GM23338 (cell line): ENCODE results near the gene VWA7. TPM values are rescaled to one million over a fixed set of nuclear protein-coding genes. Genes with fewer than 3 reads are reported as not detected.

Source experiments
- ATAC-seq: fragments of 200-7000 bp; cut with Tn5 transposase; 3 replicates; pipeline ENCODE4 v1.9.1; 2020
- DNase-seq: peaks from one replicate; pipeline ENCODE4 v3.0.0-alpha.2; 2015; ENCODE audit warnings: low spot score
- H2AFZ ChIP-seq: fragments of 200-600 bp; sonication (generic); 2 replicates; pipeline ENCODE4 v1.8.0; 2016; ENCODE audit warnings: antibody characterized with exemption, mild to moderate bottlenecking, moderate library complexity
- H3F3A ChIP-seq: fragments of 200-600 bp; sonication (generic); replicated peaks from 2 replicates; pipeline ENCODE4 v1.8.0; 2017; ENCODE audit warnings: antibody characterized with exemption, mixed run types, low read depth
- H3K27ac ChIP-seq: fragments of 200-600 bp; sonication (generic); 2 replicates; pipeline ENCODE4 v1.6.1; 2016; ENCODE audit warnings: low read depth
- H3K27me3 ChIP-seq: fragments of 200-600 bp; sonication (generic); 2 replicates; pipeline ENCODE4 v1.8.0; 2016; ENCODE audit warnings: mild to moderate bottlenecking, mixed run types, moderate library complexity; ENCODE audit not compliant: insufficient read depth
- H3K36me3 ChIP-seq: fragments of 200-600 bp; sonication (generic); 2 replicates; pipeline ENCODE4 v1.8.0; 2016; ENCODE audit warnings: mild to moderate bottlenecking; ENCODE audit not compliant: insufficient read depth
- H3K4me1 ChIP-seq: fragments of 200-600 bp; sonication (generic); 2 replicates; pipeline ENCODE4 v1.8.0; 2016; ENCODE audit warnings: mild to moderate bottlenecking, moderate library complexity; ENCODE audit not compliant: insufficient read depth
- H3K4me2 ChIP-seq: fragments of 200-600 bp; sonication (generic); 2 replicates; pipeline ENCODE4 v1.7.1; 2017; ENCODE audit warnings: mixed run types
- H3K4me3 ChIP-seq: fragments of 200-600 bp; sonication (generic); 2 replicates; pipeline ENCODE4 v1.6.1; 2016; ENCODE audit warnings: mixed run types
- H3K79me2 ChIP-seq: fragments of 200-600 bp; sonication (generic); replicated peaks from 2 replicates; pipeline ENCODE4 v1.8.0; 2017; ENCODE audit warnings: mild to moderate bottlenecking; ENCODE audit not compliant: insufficient read depth
- H3K9me2 ChIP-seq: fragments of 200-600 bp; sonication (generic); 2 replicates; pipeline ENCODE4 v1.8.0; 2017; ENCODE audit not compliant: insufficient read depth
- H4K20me1 ChIP-seq: fragments of 200-600 bp; sonication (generic); replicated peaks from 2 replicates; pipeline ENCODE4 v1.8.0; 2017; ENCODE audit warnings: mild to moderate bottlenecking; ENCODE audit not compliant: insufficient read depth
- H3K27ac Mint-ChIP-seq: 2 replicates; pipeline ENCODE4 v1.8.0; 2020; ENCODE audit warnings: inconsistent platforms, mild to moderate bottlenecking, moderate library complexity, mixed read lengths
- H3K27me3 Mint-ChIP-seq: 3 replicates; pipeline ENCODE4 v1.8.0; 2022; ENCODE audit warnings: low read depth, mild to moderate bottlenecking, moderate library complexity, mixed read lengths, inconsistent platforms; ENCODE audit not compliant: insufficient read depth, poor library complexity
- H3K36me3 Mint-ChIP-seq: 3 replicates; pipeline ENCODE4 v1.8.0; 2021; ENCODE audit warnings: low read depth, mild to moderate bottlenecking, inconsistent platforms, moderate library complexity, mixed read lengths
- H3K4me1 Mint-ChIP-seq: 3 replicates; pipeline ENCODE4 v1.8.0; 2020; ENCODE audit warnings: mild to moderate bottlenecking, inconsistent platforms, mixed read lengths
- H3K4me3 Mint-ChIP-seq: 3 replicates; pipeline ENCODE4 v1.8.0; 2021; ENCODE audit warnings: moderate library complexity, mild to moderate bottlenecking, inconsistent platforms, mixed read lengths
- H3K9me3 Mint-ChIP-seq: 3 replicates; pipeline ENCODE4 v1.8.0; 2020; ENCODE audit warnings: moderate library complexity, mild to moderate bottlenecking, inconsistent platforms, mixed read lengths
- CREB1 ChIP-seq: fragments of 250-450 bp; sonication (Bioruptor Pico); IDR thresholded peaks from 2 replicates; pipeline ENCODE4 v1.5.0; 2020; ENCODE audit warnings: low read depth, mild to moderate bottlenecking, moderate library complexity
- CTCF ChIP-seq, 2 experiments: fragments of 200-600 bp in 1 of 2; sonication (generic) in 1 of 2; conservative IDR thresholded peaks; 2 replicates each; pipeline versions ENCODE4 v1.5.1 to v1.6.1; 2016 to 2017; ENCODE audit warnings: antibody characterized with exemption in 2 of 2, low read depth in 2 of 2, mild to moderate bottlenecking in 2 of 2, moderate library complexity in 1 of 2
- ETS1 ChIP-seq: IDR thresholded peaks from 2 replicates; pipeline ENCODE4 v1.6.1; 2016; ENCODE audit warnings: antibody characterized with exemption
- EZH2 ChIP-seq: fragments of 200-600 bp; sonication (generic); IDR thresholded peaks from one replicate; pipeline ENCODE4 v1.8.0; 2017; ENCODE audit warnings: antibody characterized with exemption, mild to moderate bottlenecking, low read depth; ENCODE audit not compliant: unreplicated experiment
- EZH2phosphoT487 ChIP-seq: fragments of 200-600 bp; sonication (generic); IDR thresholded peaks from one replicate; pipeline ENCODE4 v1.8.1; 2018; ENCODE audit warnings: antibody characterized with exemption; ENCODE audit not compliant: unreplicated experiment
- JUNB ChIP-seq: IDR thresholded peaks from one replicate; pipeline ENCODE4 v1.6.1; 2016; ENCODE audit warnings: antibody characterized with exemption; ENCODE audit not compliant: unreplicated experiment
- NANOG ChIP-seq: IDR thresholded peaks from 2 replicates; pipeline ENCODE4 v1.6.1; 2016; ENCODE audit warnings: antibody characterized with exemption, borderline replicate concordance
- POLR2AphosphoS5 ChIP-seq: IDR thresholded peaks from 2 replicates; pipeline ENCODE4 v1.6.1; 2016; ENCODE audit warnings: antibody characterized with exemption, low read depth
- REST ChIP-seq: IDR thresholded peaks from one replicate; pipeline ENCODE4 v1.6.1; 2018; ENCODE audit warnings: antibody characterized with exemption; ENCODE audit not compliant: unreplicated experiment
- STAT1 ChIP-seq: IDR thresholded peaks from one replicate; pipeline ENCODE4 v1.6.1; 2016; ENCODE audit warnings: antibody characterized with exemption; ENCODE audit not compliant: unreplicated experiment
- ZNF114 ChIP-seq: fragments of 250-450 bp; sonication (Bioruptor Pico); IDR thresholded peaks from 2 replicates; pipeline ENCODE4 v1.5.0; 2020; ENCODE audit warnings: mild to moderate bottlenecking, moderate library complexity
- ZNF462 ChIP-seq: fragments of 250-450 bp; sonication (Bioruptor Pico); IDR thresholded peaks from 2 replicates; pipeline ENCODE4 v1.5.0; 2020; ENCODE audit warnings: mild to moderate bottlenecking, moderate library complexity
- polyA plus RNA-seq: library from polyadenylated mRNA; unstranded; fragments of >200 nt; fragmentation: Nextera tagmentation; extraction: Ambion mirVana; gene quantifications from 2 replicates; pipeline ENCODE4 v1.2.1, GENCODE V29; 2016
- total RNA-seq: library from RNA; depleted of rRNA; stranded (reverse); fragments of >200 nt; shearing (Covaris generic); gene quantifications from 2 replicates; pipeline ENCODE4 v1.2.3, GENCODE V29; 2014

VWA7 gene
- total and polyA plus RNA-seq, 2 experiments from 2014 or later = 0.07 to 0.36 TPM

- Histone ChIP-seq H3K4me2 (no peak overlapping the region), H4K20me1 (no peaks in the 10 kb centered on the region), H3K4me3 (no peak overlapping the region), H3K27ac (no peak overlapping the region), H3K79me2 (no peaks in the 10 kb centered on the region), H3K9me2 (no peaks in the 10 kb centered on the region), H2AFZ (no peak overlapping the region), H3K4me1 (peaks cover 9% of the 10 kb centered on the region), H3K27me3 (no peaks in the 10 kb centered on the region), H3F3A (no peaks in the 10 kb centered on the region), H3K36me3 (no peaks in the 10 kb centered on the region)
- no peak for DNase-seq
- H3K4me1 Mint-ChIP-seq = peaks cover 7% of the 10 kb centered on the region; the same call in 2 of the 3 replicates
- H3K27ac Mint-ChIP-seq = no peak overlapping the region
- TF ChIP-seq ZNF114 (CRISPR knock-in tag) (no peak), JUNB (no peak), NANOG (no peak), STAT1 (no peak), ZNF462 (CRISPR knock-in tag) (no peak), CTCF (conservative IDR thresholded peaks at IDR 0.05; ENCODE audit: low read depth in 2 of 2) (no peak), ETS1 (no peak), REST (no peak), POLR2AphosphoS5 (no peak), CREB1 (CRISPR knock-in tag) (no peak), EZH2phosphoT487 (no peak), EZH2 (no peak)
- H3K36me3 Mint-ChIP-seq = no peaks in the 10 kb centered on the region
- no peaks in the 10 kb centered on the region; the same call in 2 of the 3 replicates for H3K9me3 Mint-ChIP-seq
- H3K27me3 Mint-ChIP-seq = peaks cover 22% of the 10 kb centered on the region
- H3K4me3 Mint-ChIP-seq = no peak overlapping the region
- ATAC-seq = no peak
Observed at GRCh38 chr6:31770860-31771259, 6.3 kb downstream of the VWA7 start.
